Measurements from ENCODE around the gene GHRHR.

Gene GHRHR

GRCh38 chr7:30970594-30971094 is 6.9 kb downstream of the GHRHR start:
- FAIRE-seq (no peak), DNase-seq (ENCODE audit: insufficient read length) (no peak)
- TF ChIP-seq POLR2AphosphoS5 (IDR thresholded peaks at IDR 0.05; ENCODE audit: low read depth, low read length), result no peak
- no peak for TF ChIP-seq TAF1 (IDR thresholded peaks at IDR 0.05; ENCODE audit: borderline replicate concordance, low read depth, low read length)
- TF ChIP-seq POLR2A (IDR thresholded peaks at IDR 0.05; ENCODE audit: low read depth, low read length), result no peak

- FAIRE-seq (no peak), DNase-seq (ENCODE audit: insufficient read length) (no peak)
- TF ChIP-seq POLR2AphosphoS5 (IDR thresholded peaks at IDR 0.05; ENCODE audit: low read depth, low read length), result no peak
- no peak for TF ChIP-seq POLR2A (IDR thresholded peaks at IDR 0.05; ENCODE audit: low read depth, low read length)
- no peak for TF ChIP-seq TAF1 (IDR thresholded peaks at IDR 0.05; ENCODE audit: borderline replicate concordance, low read depth, low read length)
These were observed 7.7 kb downstream of the GHRHR start for GRCh38 chr7:30971440-30971839.

GRCh38 chr7:30971840-30972563 is 8.2 kb downstream of the GHRHR start:
- TF ChIP-seq POLR2AphosphoS5 (IDR thresholded peaks at IDR 0.05; ENCODE audit: low read depth, low read length) (no peak), TAF1 (IDR thresholded peaks at IDR 0.05; ENCODE audit: borderline replicate concordance, low read depth, low read length) (no peak), POLR2A (IDR thresholded peaks at IDR 0.05; ENCODE audit: low read depth, low read length) (no peak)
- FAIRE-seq (no peak), DNase-seq (ENCODE audit: insufficient read length) (no peak)

GRCh38 chr7:30973292-30973691 is 9.5 kb downstream of the GHRHR start:
- TF ChIP-seq TAF1 (IDR thresholded peaks at IDR 0.05; ENCODE audit: borderline replicate concordance, low read depth, low read length) (no peak), POLR2A (IDR thresholded peaks at IDR 0.05; ENCODE audit: low read depth, low read length) (no peak), POLR2AphosphoS5 (IDR thresholded peaks at IDR 0.05; ENCODE audit: low read depth, low read length) (no peak)
- FAIRE-seq (no peak), DNase-seq (ENCODE audit: insufficient read length) (no peak)

- DNase-seq (ENCODE audit: insufficient read length) (no peak), FAIRE-seq (peak; percentile 69)
- no peak for TF ChIP-seq TAF1 (IDR thresholded peaks at IDR 0.05; ENCODE audit: borderline replicate concordance, low read depth, low read length)
- TF ChIP-seq POLR2AphosphoS5 (IDR thresholded peaks at IDR 0.05; ENCODE audit: low read depth, low read length), result no peak
- TF ChIP-seq POLR2A (IDR thresholded peaks at IDR 0.05; ENCODE audit: low read depth, low read length), result no peak
These were observed 10.2 kb downstream of the GHRHR start for GRCh38 chr7:30973791-30974604.

GRCh38 chr7:30974605-30975255 is 11.0 kb downstream of the GHRHR start:
- FAIRE-seq, result peak; percentile 98
- DNase-seq (ENCODE audit: insufficient read length), result peak; percentile 71
- TF ChIP-seq POLR2AphosphoS5 (IDR thresholded peaks at IDR 0.05; ENCODE audit: low read depth, low read length) (no peak), TAF1 (IDR thresholded peaks at IDR 0.05; ENCODE audit: borderline replicate concordance, low read depth, low read length) (no peak), POLR2A (IDR thresholded peaks at IDR 0.05; ENCODE audit: low read depth, low read length) (no peak)

- no peak for TF ChIP-seq POLR2A (IDR thresholded peaks at IDR 0.05; ENCODE audit: low read depth, low read length)
- no peak for TF ChIP-seq TAF1 (IDR thresholded peaks at IDR 0.05; ENCODE audit: borderline replicate concordance, low read depth, low read length)
- TF ChIP-seq POLR2AphosphoS5 (IDR thresholded peaks at IDR 0.05; ENCODE audit: low read depth, low read length), result no peak
- DNase-seq (ENCODE audit: insufficient read length) (no peak), FAIRE-seq (no peak)
These were observed 11.6 kb downstream of the GHRHR start for GRCh38 chr7:30975256-30975899.

- TF ChIP-seq POLR2AphosphoS5 (IDR thresholded peaks at IDR 0.05; ENCODE audit: low read depth, low read length) (no peak), POLR2A (IDR thresholded peaks at IDR 0.05; ENCODE audit: low read depth, low read length) (no peak)
- DNase-seq (ENCODE audit: insufficient read length) (no peak), FAIRE-seq (no peak)
These were observed 12.6 kb downstream of the GHRHR start for GRCh38 chr7:30976381-30976780.

- no peak for FAIRE-seq
- TF ChIP-seq POLR2A (IDR thresholded peaks at IDR 0.05; ENCODE audit: low read depth, low read length) (no peak), POLR2AphosphoS5 (IDR thresholded peaks at IDR 0.05; ENCODE audit: low read depth, low read length) (no peak), TAF1 (IDR thresholded peaks at IDR 0.05; ENCODE audit: borderline replicate concordance, low read depth, low read length) (no peak)
- no peak for DNase-seq (ENCODE audit: insufficient read length)
These were observed 13.5 kb downstream of the GHRHR start for GRCh38 chr7:30977222-30977621.

GRCh38 chr7:30977896-30978564 is 14.3 kb downstream of the GHRHR start:
- FAIRE-seq, result no peak
- DNase-seq (ENCODE audit: insufficient read length), result no peak

More at GRCh38 chr7:30977896-30978564, 14.3 kb downstream of the GHRHR start:
- no peak for TF ChIP-seq TAF1 (IDR thresholded peaks at IDR 0.05; ENCODE audit: borderline replicate concordance, low read depth, low read length)
- no peak for TF ChIP-seq POLR2AphosphoS5 (IDR thresholded peaks at IDR 0.05; ENCODE audit: low read depth, low read length)
- no peak for TF ChIP-seq POLR2A (IDR thresholded peaks at IDR 0.05; ENCODE audit: low read depth, low read length)

All from GM12892 (cell line).